ENCODE measurements around the gene MAP4K3.

- TF ChIP-seq CTCF (IDR thresholded peaks at IDR 0.05) (no peak), POLR2AphosphoS5 (IDR thresholded peaks at IDR 0.05; ENCODE audit: low read depth, low read length) (no peak), SIN3A (IDR thresholded peaks at IDR 0.05; ENCODE audit: borderline replicate concordance, insufficient read depth, low read depth, low read length) (no peak), REST (IDR thresholded peaks at IDR 0.05; ENCODE audit: insufficient read depth in 1 of 2, low read depth in 2 of 2, low read length in 1 of 2) (no peak), TCF7L2 (IDR thresholded peaks at IDR 0.05; ENCODE audit: low read depth, low read length) (no peak)
These were observed 146.7 kb downstream of the MAP4K3 start for GRCh38 chr2:39290433-39290832.

Data from Panc1 (cell line).